Measurements from ENCODE around the gene ALDH1A1. TPM values are rescaled to one million over a fixed set of nuclear protein-coding genes. Genes with fewer than 3 reads are reported as not detected.

The ALDH1A1 gene
- total and polyA plus RNA-seq, 2 of the 8 experiments (the other 6 are each of a cell fraction or from before 2014, with no cell fraction given) = 0.50 to 0.82 TPM

DNA sequence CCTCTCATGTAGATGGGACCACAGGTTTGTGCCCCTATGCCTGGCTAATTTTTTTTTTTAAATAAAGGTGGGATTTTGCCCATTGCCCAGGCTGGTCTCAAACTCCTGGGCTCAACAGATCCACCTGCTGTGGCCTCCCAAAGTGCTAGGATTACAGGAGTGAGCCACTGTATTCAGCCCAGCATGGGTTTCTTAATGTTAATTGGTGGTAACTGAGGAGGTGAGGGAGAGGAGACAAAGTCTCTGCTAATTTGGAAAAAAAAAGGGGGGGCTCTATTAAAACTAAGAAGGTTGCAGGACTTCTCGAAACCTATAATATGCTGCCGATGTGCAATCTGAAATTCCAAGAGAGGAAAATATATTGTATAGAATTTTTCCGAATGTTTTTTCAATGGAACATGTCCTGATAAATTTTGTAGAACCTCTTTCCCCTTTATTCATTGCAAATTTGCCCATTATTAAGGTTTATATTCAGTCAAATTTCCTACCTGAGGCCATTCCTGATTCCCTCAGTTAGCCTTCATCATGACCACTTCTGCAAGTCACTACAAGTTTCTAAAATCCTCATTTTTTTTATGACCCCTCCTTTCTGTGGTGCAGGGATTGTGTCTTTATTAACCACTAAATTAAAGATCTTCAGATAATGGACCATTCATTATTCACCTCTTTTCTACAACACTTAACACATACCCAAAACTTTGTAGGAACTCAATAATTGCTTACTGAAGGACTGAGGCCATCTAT lies 52.9 kb downstream of the ALDH1A1 start (continued):
- TF ChIP-seq CBX5 (IDR thresholded peaks at IDR 0.05; ENCODE audit: low read depth, low read length) (no peak), HDAC6 (IDR thresholded peaks at IDR 0.05; ENCODE audit: low read depth, low read length) (no peak), EGR1 (IDR thresholded peaks at IDR 0.05; ENCODE audit: borderline replicate concordance, low read depth, low read length) (no peak), ASH2L (IDR thresholded peaks at IDR 0.05; ENCODE audit: low read length) (no peak), RBBP5 (IDR thresholded peaks at IDR 0.05; ENCODE audit: borderline replicate concordance, low read depth, low read length) (no peak), E2F6 (IDR thresholded peaks at IDR 0.05) (no peak), TAF1 (IDR thresholded peaks at IDR 0.05; ENCODE audit: low read depth, low read length) (no peak)

All from H1 (cell line).